GM21447 (cell line): ENCODE results near the gene CAMK4.
A peak's percentile ranks its signal among the peaks of the same experiment; 100 is the strongest.
"Not testable (repeated sequence)": the region's sequence is repeated elsewhere in the genome, so short reads cannot be mapped to it uniquely, and the experiment has no call there.

Source experiments
- ATAC-seq: cut with Tn5 transposase; IDR thresholded peaks from one replicate; pipeline ENCODE4 v1.9.1; 2021; ENCODE audit not compliant: unreplicated experiment

Gene CAMK4

DNA sequence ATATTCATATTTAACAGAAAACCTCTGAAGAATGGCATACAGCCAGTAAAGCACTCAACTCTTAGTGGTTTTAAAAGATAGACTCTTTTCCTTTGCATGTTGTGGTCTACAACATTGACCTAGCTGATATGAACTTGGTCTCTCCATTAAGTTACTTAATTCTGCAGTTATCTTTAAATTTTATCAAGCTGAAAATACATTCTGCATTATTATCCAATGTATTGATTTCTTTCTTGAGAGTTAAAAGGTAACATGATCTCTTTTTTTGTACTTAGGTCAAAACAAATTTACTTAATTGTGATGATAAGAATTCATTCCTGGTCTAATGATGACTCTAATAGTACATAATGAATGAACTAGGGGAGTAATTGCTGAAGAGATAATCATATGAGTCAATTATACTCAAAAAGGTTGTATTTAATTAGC, 155.2 kb downstream of the CAMK4 start:
- ATAC-seq, result no peak

DNA sequence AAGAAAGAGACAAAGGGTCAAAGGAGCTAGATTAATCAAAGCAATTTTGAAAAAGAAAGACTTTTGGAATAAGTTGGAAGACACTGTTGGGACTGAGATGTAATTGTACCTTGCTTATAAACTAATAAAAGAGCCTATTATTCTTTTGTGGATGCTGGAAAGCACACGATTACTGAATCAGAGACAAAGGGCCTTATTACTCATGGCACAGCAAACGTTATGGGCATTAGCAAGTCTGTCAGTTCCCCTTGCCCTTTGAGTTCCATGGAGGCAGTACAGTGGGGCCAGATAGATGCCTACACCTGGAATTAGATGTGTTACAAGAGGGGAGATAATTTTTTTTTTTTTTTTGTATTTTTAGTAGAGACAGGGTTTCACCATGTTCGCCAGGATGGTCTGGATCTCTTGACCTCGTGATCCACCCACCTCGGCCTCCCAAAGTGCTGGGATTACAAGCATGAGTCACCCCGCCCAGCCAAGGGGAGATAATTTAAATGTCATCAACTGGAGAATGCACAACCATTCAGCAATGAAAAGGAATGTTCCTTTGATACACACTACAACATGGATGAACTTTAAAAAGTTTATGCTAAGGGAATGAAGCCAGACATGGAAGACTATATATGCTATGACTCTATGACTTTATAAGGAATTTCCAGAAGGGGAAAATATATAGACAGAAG, 159.2 kb downstream of the CAMK4 start:
- ATAC-seq, result no peak

DNA sequence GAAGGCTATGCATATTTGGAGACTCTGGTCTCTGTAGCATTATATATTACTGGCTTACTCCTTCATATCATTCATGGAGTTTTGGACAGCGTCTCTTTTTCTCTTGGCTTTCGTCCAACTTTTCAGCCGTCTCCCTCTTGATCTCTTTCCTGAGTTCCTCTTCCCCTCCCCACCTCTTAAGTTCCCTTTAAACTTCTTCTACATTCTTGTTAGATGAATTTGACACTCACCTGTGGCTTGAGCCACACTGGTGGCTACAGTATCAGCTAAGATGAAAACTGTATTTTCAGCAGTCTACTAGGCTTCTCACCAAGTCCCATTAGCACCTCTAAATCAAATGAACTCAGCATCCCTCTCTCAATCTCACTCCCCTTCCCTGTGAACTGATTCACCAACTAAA, 160.0 kb downstream of the CAMK4 start:
- ATAC-seq, result no peak

DNA sequence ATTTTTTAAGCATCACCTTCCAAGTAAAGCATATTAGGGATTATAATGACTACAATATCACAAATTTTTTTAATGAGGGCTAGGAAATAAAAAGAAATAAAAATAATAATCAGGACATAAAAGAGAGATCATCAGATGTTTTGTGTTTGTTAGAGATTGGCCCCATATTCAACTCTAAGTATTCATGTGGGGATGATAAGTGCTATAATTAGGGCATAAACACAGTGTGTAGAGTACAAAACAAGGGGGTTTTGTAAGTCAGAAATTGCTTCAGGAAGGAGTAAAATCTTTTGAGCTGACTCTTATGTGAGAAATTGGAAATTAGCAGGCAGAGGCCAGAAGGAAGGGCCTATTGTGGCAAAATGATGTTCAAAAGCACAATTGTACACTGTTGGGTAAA, 160.9 kb downstream of the CAMK4 start:
- ATAC-seq, result no peak

DNA sequence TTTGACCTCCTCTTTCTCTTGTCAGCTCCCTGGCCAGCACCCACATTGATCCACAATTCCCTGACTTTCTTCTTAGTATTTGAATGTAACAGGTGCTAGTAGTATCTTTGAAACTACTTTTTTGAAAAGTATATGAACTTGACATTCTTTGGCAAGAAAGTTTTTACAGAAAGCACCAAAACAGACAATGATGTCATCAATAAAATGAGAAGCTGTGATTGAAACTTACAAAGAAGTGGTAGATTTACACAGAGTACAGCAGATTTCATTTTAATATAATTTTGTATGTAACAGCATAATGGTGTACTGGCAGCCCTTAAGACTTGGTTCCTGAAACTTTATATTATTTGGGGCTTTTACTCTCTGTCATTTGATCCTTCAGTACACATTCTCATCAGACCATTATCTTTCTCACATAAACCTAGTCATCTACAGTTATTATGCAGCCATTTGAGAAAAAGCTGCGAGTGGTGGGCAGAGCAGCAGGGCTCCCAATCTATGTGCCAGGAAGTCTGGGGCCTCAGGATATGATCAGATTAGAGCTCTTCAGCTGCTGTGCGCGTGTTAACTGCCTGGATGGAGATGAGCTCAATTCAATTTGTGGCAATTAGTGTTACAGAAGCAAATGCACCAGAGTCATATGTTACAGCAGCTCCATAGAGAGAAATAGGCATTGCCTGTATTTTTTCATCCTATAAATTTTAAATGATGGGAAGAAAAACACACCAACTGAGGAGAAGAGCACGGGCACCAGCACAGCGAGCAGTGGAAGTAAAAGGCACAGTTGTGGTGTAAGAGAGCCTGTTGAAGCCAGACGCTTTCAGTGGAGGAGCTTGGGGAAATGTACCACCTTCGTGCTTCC, 162.0 kb downstream of the CAMK4 start:
- no peak for ATAC-seq

DNA sequence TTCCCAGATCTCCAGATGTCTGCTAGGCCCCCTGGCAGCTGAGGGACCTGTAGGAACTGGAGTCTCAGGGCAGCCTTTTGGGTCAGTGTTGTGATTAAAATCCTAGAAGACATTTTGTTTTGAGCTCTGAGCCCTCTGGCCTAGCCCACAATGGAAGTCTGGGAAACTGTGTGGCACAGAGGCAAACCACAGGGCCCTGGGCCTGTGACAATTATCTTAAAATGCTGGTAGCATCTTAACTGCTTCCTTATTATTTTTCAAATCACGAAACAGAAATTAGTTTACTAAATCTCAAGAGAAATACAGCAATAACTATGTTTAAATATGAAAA, 162.6 kb downstream of the CAMK4 start:
- no peak for ATAC-seq

DNA sequence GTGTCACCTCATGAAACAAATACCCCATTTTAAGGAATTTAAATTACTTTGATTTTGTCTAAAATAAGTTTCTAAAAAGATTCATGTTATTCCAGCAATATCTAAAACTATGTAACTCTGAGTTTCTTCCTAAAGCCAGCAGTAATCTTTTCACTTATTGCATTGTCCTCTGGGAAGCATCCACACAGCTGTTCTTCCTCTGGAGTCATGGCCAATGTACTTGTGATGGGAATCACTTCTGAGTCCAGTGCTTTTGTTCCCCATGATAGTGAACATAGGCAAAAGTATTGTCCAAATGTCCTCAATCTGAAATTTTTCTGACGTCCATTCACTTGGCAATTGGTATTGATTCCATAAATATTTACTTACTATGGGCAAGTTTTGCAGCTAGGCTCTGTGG, 163.2 kb downstream of the CAMK4 start:
- ATAC-seq, result no peak

DNA sequence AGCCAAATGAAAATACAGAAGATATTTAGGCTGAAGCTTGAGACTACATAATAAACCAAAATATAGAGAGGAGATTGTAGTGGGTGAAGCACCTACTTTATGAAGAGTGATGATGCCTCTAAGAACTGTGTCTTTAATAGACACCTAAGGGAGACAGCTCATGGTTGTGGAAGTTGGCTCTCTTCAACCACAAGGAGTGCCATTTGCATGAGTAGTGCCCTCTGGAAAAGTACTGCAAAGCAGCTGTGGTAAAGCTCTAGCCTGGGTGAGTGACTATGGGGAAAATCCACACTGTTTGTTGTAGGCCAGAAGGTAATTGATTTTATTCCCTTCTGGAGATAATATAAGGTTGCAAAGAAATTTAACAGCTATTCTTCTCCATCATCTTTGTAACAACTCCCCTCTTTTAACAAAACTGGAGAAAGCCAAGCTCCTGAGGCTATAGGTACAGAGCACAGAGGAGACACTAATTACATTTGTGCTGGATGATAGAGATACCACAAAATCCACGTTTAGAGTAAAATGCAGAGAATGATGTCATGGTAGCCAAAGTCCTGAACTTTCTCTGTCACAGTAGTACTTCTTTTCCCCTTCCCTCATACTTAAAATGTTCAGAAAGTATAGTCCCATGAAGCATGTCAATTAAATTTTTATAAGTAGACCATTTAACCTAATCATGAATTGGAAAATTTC, 165.4 kb downstream of the CAMK4 start:
- no peak for ATAC-seq

DNA sequence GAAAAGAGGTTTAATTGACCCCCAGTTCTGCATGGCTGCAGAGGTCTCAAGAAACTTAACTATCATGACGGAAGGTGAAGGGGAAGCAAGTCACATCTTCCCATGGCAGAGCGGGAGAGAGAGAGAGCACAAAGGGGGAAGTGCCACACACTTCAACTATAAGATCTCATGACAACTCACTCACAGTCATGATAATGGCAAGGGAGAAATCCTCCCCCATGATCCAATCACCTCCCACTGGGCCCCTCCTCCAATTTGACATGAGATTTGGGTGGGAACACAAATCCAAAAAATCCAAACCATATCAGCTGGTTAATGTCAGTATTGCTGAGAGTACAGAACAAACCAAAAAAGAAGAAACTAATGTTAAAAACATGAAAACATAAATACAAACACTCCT, 168.0 kb downstream of the CAMK4 start:
- no peak for ATAC-seq

DNA sequence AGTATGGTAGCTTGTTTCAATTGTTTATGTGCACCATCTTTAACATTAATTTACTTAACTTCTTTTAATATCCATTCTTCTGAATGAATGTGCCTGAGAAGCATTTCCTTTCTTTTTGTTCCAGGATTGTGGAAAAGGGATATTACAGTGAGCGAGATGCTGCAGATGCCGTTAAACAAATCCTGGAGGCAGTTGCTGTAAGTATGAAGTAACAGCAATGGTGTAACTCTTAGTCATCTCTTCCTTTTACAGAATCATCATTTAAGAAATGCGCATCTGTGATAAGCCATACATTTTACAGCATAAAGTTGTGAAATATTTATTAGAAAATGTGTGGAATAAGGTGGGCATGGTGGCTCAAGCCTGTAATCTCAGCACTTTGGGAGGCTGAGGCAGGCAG, 170.4 kb downstream of the CAMK4 start:
- no peak for ATAC-seq

DNA sequence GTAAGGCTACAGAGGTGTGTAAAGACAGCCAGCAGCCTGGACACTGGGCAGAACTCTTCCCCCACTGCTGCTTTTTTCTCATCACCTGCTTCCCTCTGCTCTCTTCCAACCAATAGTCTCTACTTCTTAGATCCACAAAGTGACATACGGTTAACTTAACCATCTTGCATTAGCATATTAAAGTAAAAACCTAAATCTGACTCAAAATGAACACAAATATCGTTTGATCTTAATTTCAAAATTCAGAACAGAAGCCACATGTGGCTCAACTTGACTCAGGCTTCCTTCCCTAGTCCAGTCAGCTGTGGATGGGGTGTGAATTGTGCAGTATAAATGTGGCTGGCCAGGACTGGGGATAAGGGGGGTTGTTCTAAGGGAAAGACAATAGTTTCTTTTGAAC, 173.8 kb downstream of the CAMK4 start:
- ATAC-seq, result no peak

DNA sequence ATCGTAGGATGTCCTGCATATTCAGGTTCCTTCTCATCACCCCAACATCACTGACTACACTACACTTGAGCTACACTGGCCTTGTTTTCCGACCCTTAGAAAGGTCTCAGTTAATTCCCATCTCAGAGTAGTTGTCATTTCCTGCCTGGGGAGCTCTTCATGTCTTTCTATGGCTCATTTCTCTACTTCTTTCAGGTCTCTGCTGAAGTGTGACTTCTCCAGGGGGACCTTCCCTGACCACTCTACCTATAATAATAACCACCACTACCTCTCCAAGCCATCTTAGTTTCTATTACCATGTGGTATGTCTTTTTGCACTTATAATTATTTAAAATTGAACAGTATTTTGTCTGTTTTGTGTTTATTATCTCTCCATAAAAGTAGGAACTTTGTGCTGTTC, 174.9 kb downstream of the CAMK4 start:
- no peak for ATAC-seq

DNA sequence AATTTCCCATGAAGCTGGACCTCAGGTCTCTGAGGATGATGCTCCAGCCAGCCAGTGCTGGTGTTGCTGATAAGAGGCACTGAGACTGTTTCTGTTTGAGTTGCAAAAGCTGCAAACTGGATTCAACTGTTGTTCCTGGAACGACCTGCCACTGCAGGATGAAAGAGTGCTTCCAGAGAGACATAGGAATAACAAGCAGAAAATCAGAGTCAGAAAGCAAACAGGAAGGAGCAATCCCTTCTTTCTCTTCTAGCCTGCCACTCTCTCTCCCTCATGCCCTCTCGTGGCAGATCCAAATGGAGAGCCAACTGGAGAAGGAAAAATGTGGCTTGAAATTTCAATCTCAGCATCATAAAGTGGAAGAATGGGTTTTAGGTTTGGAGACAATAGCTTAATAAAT, 177.7 kb downstream of the CAMK4 start:
- no peak for ATAC-seq

DNA sequence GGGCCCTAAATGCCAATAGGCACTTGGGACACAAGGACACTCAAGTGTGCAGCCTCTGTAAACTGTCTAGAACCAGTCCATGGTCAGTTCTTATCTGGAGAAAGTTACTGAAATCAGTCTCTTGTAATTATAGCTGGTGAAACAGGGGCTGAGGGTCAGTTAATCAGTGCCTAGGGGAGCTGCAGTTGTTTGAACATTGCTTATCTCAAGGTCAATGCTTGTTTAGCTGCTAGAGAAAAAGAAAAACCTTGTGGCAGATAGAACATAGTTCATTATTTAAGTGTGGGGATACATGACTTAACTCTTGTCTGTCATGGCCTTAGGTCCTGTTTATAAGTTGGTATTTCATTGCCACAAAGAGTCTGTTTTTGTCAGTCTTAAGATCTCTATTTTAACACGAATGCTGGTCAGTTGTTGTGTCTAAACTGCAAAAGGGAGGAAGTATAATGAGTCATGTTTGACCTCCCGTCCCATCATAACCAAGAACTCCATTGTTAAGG, 180.1 kb downstream of the CAMK4 start:
- ATAC-seq, result no peak

DNA sequence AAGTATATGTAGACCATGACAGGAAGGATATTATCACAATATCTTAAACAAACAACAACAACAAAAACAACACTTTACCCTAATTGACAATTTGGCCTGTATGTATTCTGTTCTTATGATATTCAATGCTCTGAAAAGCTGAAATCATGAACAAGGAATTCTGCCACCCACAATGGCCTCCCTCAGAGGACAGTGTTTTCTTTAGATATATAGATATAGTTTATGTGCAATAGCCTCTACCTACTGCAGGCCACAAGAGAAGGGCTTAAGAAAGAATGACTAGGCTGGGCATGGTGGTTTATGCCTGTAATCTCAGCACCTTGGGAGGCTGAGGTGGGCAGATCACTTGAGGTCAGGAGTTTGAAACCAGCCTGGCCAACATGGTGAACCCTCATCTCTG, 183.4 kb downstream of the CAMK4 start:
- no peak for ATAC-seq

DNA sequence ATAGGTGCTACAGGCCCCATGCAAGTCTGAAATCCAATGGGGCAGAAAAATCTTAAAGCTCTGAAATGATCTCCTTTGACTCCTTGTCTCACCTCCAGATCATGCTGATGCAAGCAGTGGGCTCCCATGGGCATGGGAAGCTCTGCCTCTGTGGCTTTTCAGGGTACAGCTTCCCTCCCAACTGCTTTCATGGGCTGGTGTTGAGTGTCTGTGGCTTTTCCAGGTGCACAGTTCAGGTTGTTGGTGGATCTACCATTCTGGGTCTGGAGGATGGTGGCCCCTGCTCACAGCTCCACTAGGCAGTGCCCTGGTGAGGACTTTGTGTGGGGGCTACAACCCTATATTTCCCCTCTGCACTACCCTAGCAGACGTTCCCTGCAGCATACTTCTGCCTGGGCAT, 184.6 kb downstream of the CAMK4 start:
- no peak for ATAC-seq

DNA sequence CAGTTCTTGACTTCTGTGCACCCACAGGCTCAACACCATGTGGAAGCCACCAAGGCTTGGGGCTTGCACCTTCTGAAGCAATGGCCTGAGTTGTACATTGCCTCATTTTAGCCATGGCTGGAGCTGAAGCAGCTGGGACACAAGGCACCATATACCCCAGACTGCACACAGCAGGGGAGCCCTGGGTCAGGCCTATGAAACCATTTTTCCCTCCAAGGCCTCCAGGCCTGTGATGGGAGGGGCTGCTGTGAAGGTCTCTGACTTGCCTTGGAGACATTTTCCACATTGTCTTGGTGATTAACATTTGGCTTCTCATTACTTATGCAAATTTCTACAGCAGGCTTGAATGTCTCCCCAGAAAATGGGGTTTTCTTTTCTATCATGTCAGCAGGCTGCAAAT, 185.1 kb downstream of the CAMK4 start:
- not testable (repeated sequence) for ATAC-seq

DNA sequence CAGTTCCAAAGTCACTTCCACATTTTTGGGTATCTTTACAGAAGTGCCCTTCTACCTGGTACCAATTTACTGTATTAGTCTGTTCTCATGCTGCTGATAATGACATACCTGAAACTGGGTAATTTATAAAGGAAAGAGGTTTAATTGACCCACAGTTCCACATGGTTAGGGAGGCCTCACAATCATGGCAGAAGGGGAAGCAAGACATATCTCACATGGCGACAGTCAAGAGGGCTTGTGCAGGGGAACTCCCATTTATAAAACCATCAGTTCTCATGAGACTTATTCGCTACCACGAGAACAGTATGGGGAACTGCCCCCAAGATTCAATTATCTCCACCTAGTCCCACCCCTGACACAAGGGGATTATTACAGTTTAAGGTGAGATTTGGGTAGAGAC, 185.9 kb downstream of the CAMK4 start:
- ATAC-seq, result not testable (repeated sequence)

DNA sequence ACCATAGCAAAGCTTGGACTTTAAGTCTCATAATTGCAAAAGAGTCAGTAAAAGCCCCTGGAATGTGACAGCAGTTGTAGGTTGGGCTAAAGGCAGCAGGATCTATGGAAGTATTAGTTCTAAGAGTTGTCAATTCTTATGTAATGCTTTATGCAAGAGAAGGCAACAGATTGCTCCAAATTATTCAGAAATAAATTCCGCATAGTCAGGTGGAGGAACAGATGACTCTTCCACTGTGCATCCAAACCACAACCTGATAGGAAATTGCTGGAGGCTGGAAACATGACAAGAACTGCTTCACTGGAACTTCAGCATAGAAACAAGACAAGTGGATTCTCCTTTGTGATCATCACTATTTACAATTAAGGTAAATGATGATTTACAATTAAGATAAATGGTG, 187.1 kb downstream of the CAMK4 start:
- no peak for ATAC-seq

DNA sequence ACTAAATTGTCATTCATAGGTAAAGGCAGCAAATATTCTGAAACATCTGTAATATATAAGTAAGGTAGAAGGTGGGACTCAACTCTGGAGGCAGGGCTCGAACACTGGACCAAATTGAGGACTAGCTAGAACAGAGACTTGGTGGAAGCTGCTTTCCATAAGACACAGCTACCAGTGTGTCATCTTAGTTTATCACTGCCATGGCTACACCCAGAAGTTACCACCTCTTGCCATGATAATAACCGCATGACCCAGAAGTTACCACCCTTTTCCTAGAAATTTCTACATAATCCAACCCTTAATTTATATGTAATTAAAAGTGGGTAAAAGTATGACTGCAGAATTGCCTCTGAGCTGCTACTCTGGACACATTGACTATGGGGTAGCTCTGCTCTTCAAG, 188.4 kb downstream of the CAMK4 start:
- no peak for ATAC-seq

DNA sequence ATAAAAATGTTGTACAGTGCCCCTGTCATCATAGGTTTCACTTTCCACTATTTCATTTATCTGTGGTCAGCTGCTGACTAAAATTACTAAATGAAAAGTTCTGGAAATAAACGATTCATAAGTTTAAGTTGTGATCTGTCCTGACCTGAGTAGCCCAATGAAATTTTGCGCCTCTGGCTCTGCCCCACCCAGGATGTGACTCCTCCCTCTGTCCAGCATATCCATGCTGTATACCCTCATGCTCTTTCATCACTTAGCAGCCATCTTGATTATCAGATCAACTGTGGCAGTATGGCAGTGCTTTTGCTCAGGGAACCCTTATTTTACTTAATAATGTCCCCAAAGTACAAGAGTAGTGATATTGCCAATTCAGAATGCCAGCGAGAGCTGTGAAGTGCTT, 190.9 kb downstream of the CAMK4 start:
- no peak for ATAC-seq

DNA sequence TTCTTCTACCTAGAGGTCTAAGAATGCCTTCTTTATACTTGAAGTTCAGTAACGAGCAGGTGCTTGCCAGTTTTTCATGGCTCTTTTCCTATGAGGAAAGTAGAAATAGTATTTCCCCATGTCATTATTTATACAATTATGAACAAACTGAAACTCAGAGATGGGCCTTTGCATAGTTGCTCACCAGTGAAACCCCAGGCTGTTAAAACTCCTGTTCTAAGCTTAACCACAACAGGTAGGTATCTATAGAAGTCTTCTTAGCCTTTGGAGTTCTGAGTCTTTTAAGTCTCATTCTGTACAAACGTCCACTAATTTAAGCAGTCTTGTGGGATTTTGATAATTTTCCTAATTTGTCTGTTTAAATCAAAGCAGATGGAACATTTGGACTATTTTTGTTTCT, 198.1 kb downstream of the CAMK4 start:
- ATAC-seq, result peak; percentile 73
